BLaER1 treated with 17β-estradiol and CSF1 and Interleukin-3, amounts not matched to agents 10 nM and 100 nM (cell line): ENCODE measurements around the gene BLOC1S6.
A peak's percentile ranks its signal among the peaks of the same experiment; 100 is the strongest.

Experiments used
- H3K27ac ChIP-seq, 11 experiments: shearing (Covaris generic); formaldehyde crosslinking; 2 replicates each; pipeline ENCODE4 v1.8.1; 2022
- H3K27me3 ChIP-seq, 11 experiments: shearing (Covaris generic); formaldehyde crosslinking; 2 replicates each; pipeline ENCODE4 v1.8.1; 2022
- H3K36me3 ChIP-seq, 11 experiments: shearing (Covaris generic); formaldehyde crosslinking; 2 replicates each; pipeline ENCODE4 v1.8.1; 2022
- H3K4me1 ChIP-seq, 10 experiments: shearing (Covaris generic); formaldehyde crosslinking; 2 replicates each; pipeline ENCODE4 v1.8.1; 2022
- H3K4me2 ChIP-seq, 11 experiments: shearing (Covaris generic); formaldehyde crosslinking; 2 replicates each; pipeline ENCODE4 v1.8.1; 2022
- H3K4me3 ChIP-seq, 10 experiments: shearing (Covaris generic); formaldehyde crosslinking; 2 replicates each; pipeline ENCODE4 v1.8.1; 2022
- H3K9ac ChIP-seq, 11 experiments: shearing (Covaris generic); formaldehyde crosslinking; 2 replicates each; pipeline ENCODE4 v1.8.1; 2022
- H3K9me3 ChIP-seq, 11 experiments: shearing (Covaris generic); formaldehyde crosslinking; replicated peaks in 1 of 11; 2 replicates each; pipeline ENCODE4 v1.8.1; 2022
- H4K20me1 ChIP-seq, 11 experiments: shearing (Covaris generic); formaldehyde crosslinking; 2 replicates each; pipeline ENCODE4 v1.8.1; 2022
- Cebpa-rat ChIP-seq, 11 experiments: shearing (Covaris generic); IDR thresholded peaks; 2 replicates each; pipeline ENCODE4 v1.8.1; 2022

Gene BLOC1S6

GRCh38 chr15:45586125-45586524 lies 1.1 kb upstream of the BLOC1S6 start:
- H3K9me3 ChIP-seq = no peaks in the 10 kb centered on the region
- H3K27me3 ChIP-seq = no peaks in the 10 kb centered on the region
- peak overlapping the region; percentile 95 to 99 (median 97) for H3K27ac ChIP-seq
- peak overlapping the region; percentile 71 to 94 (median 80) for H3K4me3 ChIP-seq
- no peak for TF ChIP-seq Cebpa-rat (IDR thresholded peaks at IDR 0.05)
- H4K20me1 ChIP-seq = peaks cover 0 to 15% (median 9%) of the 10 kb centered on the region in 11 experiments; a peak in 12 of 22 replicates
- H3K4me1 ChIP-seq = peaks cover 28 to 58% (median 41%) of the 10 kb centered on the region in 10 experiments
- peaks cover 0 to 3% (median 0%) of the 10 kb centered on the region in 11 experiments; a peak in 2 of 22 replicates for H3K36me3 ChIP-seq
- H3K4me2 ChIP-seq = peak overlapping the region; percentile 82 to 99 (median 92)
- peak overlapping the region; percentile 89 to 98 (median 96) for H3K9ac ChIP-seq

GRCh38 chr15:45586601-45587094 lies 531 bp upstream of the BLOC1S6 start:
- H3K27ac ChIP-seq = peak overlapping the region; percentile 95 to 99 (median 97)
- no peaks in the 10 kb centered on the region for H3K27me3 ChIP-seq
- H3K9ac ChIP-seq = peak overlapping the region; percentile 89 to 98 (median 96)
- TF ChIP-seq Cebpa-rat (IDR thresholded peaks at IDR 0.05) = no peak
- H3K4me2 ChIP-seq = peak overlapping the region; percentile 82 to 99 (median 92)
- peaks cover 4 to 16% (median 9%) of the 10 kb centered on the region in 11 experiments; a peak in 14 of 22 replicates for H4K20me1 ChIP-seq
- peak overlapping the region; percentile 71 to 94 (median 80) for H3K4me3 ChIP-seq
- peaks cover 0 to 4% (median 0%) of the 10 kb centered on the region in 11 experiments; a peak in 1 of 22 replicates for H3K9me3 ChIP-seq
- peaks cover 31 to 63% (median 45%) of the 10 kb centered on the region in 10 experiments for H3K4me1 ChIP-seq
- H3K36me3 ChIP-seq = peaks cover under 1 to 8% (median 5%) of the 10 kb centered on the region in 11 experiments; a peak in 20 of 22 replicates

GRCh38 chr15:45587863-45588170 lies 638 bp downstream of the BLOC1S6 start:
- peaks cover 34 to 67% (median 45%) of the 10 kb centered on the region in 10 experiments for H3K4me1 ChIP-seq
- peaks cover 12 to 20% (median 17%) of the 10 kb centered on the region in 11 experiments; a peak in 21 of 22 replicates for H3K36me3 ChIP-seq
- peaks cover 0 to 9% (median 0%) of the 10 kb centered on the region in 11 experiments; a peak in 4 of 22 replicates for H3K9me3 ChIP-seq
- H3K4me3 ChIP-seq = peak overlapping the region; percentile 71 to 94 (median 80)
- H3K9ac ChIP-seq = peak overlapping the region; percentile 89 to 98 (median 96)
- H3K27ac ChIP-seq = peak overlapping the region; percentile 95 to 99 (median 97)
- TF ChIP-seq Cebpa-rat (IDR thresholded peaks at IDR 0.05) = no peak
- H3K4me2 ChIP-seq = peak overlapping the region; percentile 82 to 99 (median 94)
- no peaks in the 10 kb centered on the region for H3K27me3 ChIP-seq
- H4K20me1 ChIP-seq = peaks cover 6 to 25% (median 12%) of the 10 kb centered on the region in 11 experiments; a peak in 14 of 22 replicates

GRCh38 chr15:45588219-45588875 lies 1.2 kb downstream of the BLOC1S6 start:
- H3K4me1 ChIP-seq = peaks cover 34 to 67% (median 45%) of the 10 kb centered on the region in 10 experiments
- peak overlapping the region; percentile 71 to 94 (median 80) for H3K4me3 ChIP-seq
- H3K27ac ChIP-seq = peak overlapping the region; percentile 95 to 99 (median 97)
- peaks cover 6 to 30% (median 14%) of the 10 kb centered on the region in 11 experiments; a peak in 14 of 22 replicates for H4K20me1 ChIP-seq
- no peaks in the 10 kb centered on the region for H3K27me3 ChIP-seq
- H3K4me2 ChIP-seq = peak overlapping the region; percentile 82 to 99 (median 94)
- TF ChIP-seq Cebpa-rat (IDR thresholded peaks at IDR 0.05) = no peak
- peak overlapping the region; percentile 89 to 98 (median 96) for H3K9ac ChIP-seq
- peaks cover 0 to 14% (median 0%) of the 10 kb centered on the region in 11 experiments; a peak in 5 of 22 replicates for H3K9me3 ChIP-seq
- peaks cover 17 to 25% (median 22%) of the 10 kb centered on the region in 11 experiments; a peak in 21 of 22 replicates for H3K36me3 ChIP-seq

GRCh38 chr15:45589256-45589655 lies 2.1 kb downstream of the BLOC1S6 start:
- H3K9ac ChIP-seq = peak overlapping the region in 6 of 11 experiments; percentile 22 to 98 (median 65); a peak in 10 of 22 replicates
- TF ChIP-seq Cebpa-rat (IDR thresholded peaks at IDR 0.05) = no peak

GRCh38 chr15:45594319-45594718 lies 7.1 kb downstream of the BLOC1S6 start:
- peak overlapping the region in 2 of 11 experiments; percentile 36 to 56; a peak in 4 of 22 replicates for H3K4me2 ChIP-seq
- H3K4me1 ChIP-seq = peaks cover 8 to 50% (median 20%) of the 10 kb centered on the region in 10 experiments
- no peaks in the 10 kb centered on the region for H3K27me3 ChIP-seq
- peak overlapping the region in 1 of 11 experiments; percentile 27; a peak in 1 of 22 replicates for H3K27ac ChIP-seq
- peak overlapping the region in 1 of 11 experiments; percentile 35; a peak in 1 of 22 replicates for H3K9ac ChIP-seq
- peaks cover 43 to 70% (median 68%) of the 10 kb centered on the region in 11 experiments for H3K36me3 ChIP-seq
- peaks cover 21 to 48% (median 37%) of the 10 kb centered on the region in 11 experiments for H3K9me3 ChIP-seq
- no peak for TF ChIP-seq Cebpa-rat (IDR thresholded peaks at IDR 0.05)
- H4K20me1 ChIP-seq = peaks cover 0 to 43% (median 11%) of the 10 kb centered on the region in 11 experiments; a peak in 11 of 22 replicates
- H3K4me3 ChIP-seq = no peak overlapping the region

More at GRCh38 chr15:45589256-45589655, 2.1 kb downstream of the BLOC1S6 start:
- Histone ChIP-seq H3K36me3 (peaks cover 19 to 34% (median 31%) of the 10 kb centered on the region in 11 experiments; a peak in 21 of 22 replicates), H3K4me3 (peak overlapping the region; percentile 8 to 94 (median 80); a peak in 15 of 20 replicates), H3K27ac (peak overlapping the region in 2 of 11 experiments; percentile 21 to 95; a peak in 2 of 22 replicates), H3K4me2 (peak overlapping the region; percentile 82 to 99 (median 94); a peak in 21 of 22 replicates), H3K27me3 (no peaks in the 10 kb centered on the region), H3K9me3 (peaks cover 0 to 14% (median 0%) of the 10 kb centered on the region in 11 experiments; a peak in 8 of 22 replicates), H4K20me1 (peaks cover 7 to 39% (median 14%) of the 10 kb centered on the region in 11 experiments; a peak in 14 of 22 replicates), H3K4me1 (peaks cover 34 to 68% (median 45%) of the 10 kb centered on the region in 10 experiments)

- Histone ChIP-seq H3K4me2 (peak overlapping the region in 2 of 11 experiments; percentile 36 to 56; a peak in 4 of 22 replicates), H3K27ac (no peak overlapping the region; a peak in 1 of 22 replicates), H3K9me3 (peaks cover 21 to 48% (median 37%) of the 10 kb centered on the region in 11 experiments), H3K27me3 (no peaks in the 10 kb centered on the region), H4K20me1 (peaks cover 0 to 42% (median 10%) of the 10 kb centered on the region in 11 experiments; a peak in 11 of 22 replicates), H3K4me1 (peaks cover 4 to 43% (median 14%) of the 10 kb centered on the region in 10 experiments; a peak in 15 of 20 replicates), H3K9ac (0 out of 22 replicates have a peak overlapping the region, but pooled peaks of 1 of the 11 experiments have one; percentile 35), H3K4me3 (no peak overlapping the region), H3K36me3 (peaks cover 43 to 70% (median 68%) of the 10 kb centered on the region in 11 experiments)
- no peak for TF ChIP-seq Cebpa-rat (IDR thresholded peaks at IDR 0.05)
Measured at GRCh38 chr15:45594835-45595530, 7.8 kb downstream of the BLOC1S6 start.

GRCh38 chr15:45603881-45604280 lies 16.7 kb downstream of the BLOC1S6 start:
- Histone ChIP-seq H3K9me3 (no peaks in the 10 kb centered on the region; a peak in 1 of 22 replicates), H3K36me3 (peaks cover 32 to 67% (median 55%) of the 10 kb centered on the region in 11 experiments), H3K4me2 (peak overlapping the region; percentile 7 to 83 (median 57); a peak in 18 of 22 replicates), H3K4me3 (peak overlapping the region in 1 of 10 experiments; percentile 17; a peak in 1 of 20 replicates), H3K27me3 (no peaks in the 10 kb centered on the region), H3K4me1 (peaks cover 5 to 59% (median 33%) of the 10 kb centered on the region in 10 experiments; a peak in 19 of 20 replicates), H4K20me1 (peaks cover 0 to 68% (median 15%) of the 10 kb centered on the region in 11 experiments; a peak in 12 of 22 replicates), H3K27ac (peak overlapping the region in 9 of 11 experiments; percentile 27 to 78 (median 65); a peak in 15 of 22 replicates), H3K9ac (peak overlapping the region in 4 of 11 experiments; percentile 40 to 66 (median 53); a peak in 6 of 22 replicates)
- TF ChIP-seq Cebpa-rat (IDR thresholded peaks at IDR 0.05) = no peak
